H9 (cell line): ENCODE measurements around the gene KRTAP5-1. TPM values are rescaled to one million over a fixed set of nuclear protein-coding genes. Genes with fewer than 3 reads are reported as not detected.

ENCODE experiments used
- DNase-seq: peaks from one replicate; pipeline ENCODE4 v3.0.0-alpha.2; 2017
- H2AFZ ChIP-seq: one replicate; pipeline ENCODE4 v1.6.1; 2013; ENCODE audit warnings: mild to moderate bottlenecking, low read length, control low read depth, moderate library complexity
- H2AK5ac ChIP-seq: 2 replicates; pipeline ENCODE4 v1.6.1; 2013; ENCODE audit warnings: low read length, control low read depth, mixed read lengths; ENCODE audit not compliant: insufficient read length
- H2BK120ac ChIP-seq: one replicate; pipeline ENCODE4 v1.6.1; 2013; ENCODE audit warnings: low read depth, mild to moderate bottlenecking, low read length, control low read depth, inconsistent platforms; ENCODE audit not compliant: poor library complexity, severe bottlenecking
- H2BK12ac ChIP-seq: 2 replicates; pipeline ENCODE4 v1.6.1; 2013; ENCODE audit warnings: low read length, control low read depth, mixed read lengths, low read depth; ENCODE audit not compliant: insufficient read length
- H2BK15ac ChIP-seq: 2 replicates; pipeline ENCODE4 v1.6.1; 2013; ENCODE audit warnings: low read depth, low read length, control low read depth
- H2BK20ac ChIP-seq: one replicate; pipeline ENCODE4 v1.6.1; 2013; ENCODE audit warnings: low read depth, mild to moderate bottlenecking, low read length, control low read depth, inconsistent platforms; ENCODE audit not compliant: poor library complexity, severe bottlenecking
- H2BK5ac ChIP-seq: 2 replicates; pipeline ENCODE4 v1.6.1; 2013; ENCODE audit warnings: low read length, control low read depth, mixed read lengths; ENCODE audit not compliant: insufficient read length
- H3K14ac ChIP-seq: 2 replicates; pipeline ENCODE4 v1.6.1; 2013; ENCODE audit warnings: low read length, control low read depth; ENCODE audit not compliant: insufficient read depth
- H3K18ac ChIP-seq: 2 replicates; pipeline ENCODE4 v1.6.1; 2013; ENCODE audit warnings: low read depth, mild to moderate bottlenecking, mixed read lengths, low read length, control low read depth; ENCODE audit not compliant: insufficient read length
- H3K23ac ChIP-seq: 2 replicates; pipeline ENCODE4 v1.6.1; 2013; ENCODE audit warnings: low read length, control low read depth, mixed read lengths, low read depth; ENCODE audit not compliant: insufficient read length
- H3K23me2 ChIP-seq: 2 replicates; pipeline ENCODE4 v1.6.1; 2013; ENCODE audit warnings: low read depth, mild to moderate bottlenecking, mixed read lengths, low read length, control low read depth; ENCODE audit not compliant: insufficient read length, poor library complexity, severe bottlenecking
- H3K27ac ChIP-seq: 2 replicates; pipeline ENCODE4 v1.5.1; 2013; ENCODE audit warnings: low read length, control low read depth, mixed read lengths, low read depth; ENCODE audit not compliant: insufficient read length
- H3K27me3 ChIP-seq: 2 replicates; pipeline ENCODE4 v1.6.1; 2013; ENCODE audit warnings: low read length, control low read depth, inconsistent platforms; ENCODE audit not compliant: insufficient read depth
- H3K4ac ChIP-seq: 2 replicates; pipeline ENCODE4 v1.6.1; 2013; ENCODE audit warnings: low read depth, mild to moderate bottlenecking, control low read depth, inconsistent platforms, low read length, moderate library complexity
- H3K4me1 ChIP-seq: 2 replicates; pipeline ENCODE4 v1.6.1; 2013; ENCODE audit warnings: low read length, control low read depth, inconsistent platforms; ENCODE audit not compliant: insufficient read depth
- H3K4me2 ChIP-seq: 2 replicates; pipeline ENCODE4 v1.6.1; 2013; ENCODE audit warnings: low read length, control low read depth, mixed read lengths; ENCODE audit not compliant: insufficient read length, insufficient read depth
- H3K56ac ChIP-seq: 2 replicates; pipeline ENCODE4 v1.6.1; 2013; ENCODE audit warnings: low read depth, mild to moderate bottlenecking, mixed read lengths, low read length, control low read depth; ENCODE audit not compliant: insufficient read length
- H3K79me1 ChIP-seq: 2 replicates; pipeline ENCODE4 v1.6.1; 2013; ENCODE audit warnings: low read depth, mild to moderate bottlenecking, moderate library complexity, low read length, control low read depth, inconsistent platforms; ENCODE audit not compliant: insufficient read depth, poor library complexity, severe bottlenecking
- H3K79me2 ChIP-seq: 2 replicates; pipeline ENCODE4 v1.6.1; 2013; ENCODE audit warnings: low read length, control low read depth, inconsistent platforms; ENCODE audit not compliant: insufficient read depth
- H3K9ac ChIP-seq: 2 replicates; pipeline ENCODE4 v1.6.1; 2013; ENCODE audit warnings: low read length, control low read depth, mixed read lengths; ENCODE audit not compliant: insufficient read length; ENCODE audit errors: extremely low read depth
- H3K9me3 ChIP-seq: one replicate; pipeline ENCODE4 v1.6.1; 2013; ENCODE audit warnings: low read depth, low read length, inconsistent platforms; ENCODE audit not compliant: control insufficient read depth
- H3T11ph ChIP-seq: one replicate; pipeline ENCODE4 v1.6.1; 2013; ENCODE audit warnings: mild to moderate bottlenecking, low read length, control low read depth, inconsistent platforms
- H4K20me1 ChIP-seq: one replicate; pipeline ENCODE4 v1.6.1; 2013; ENCODE audit not compliant: control insufficient read depth, insufficient read length, insufficient read depth
- H4K5ac ChIP-seq: 2 replicates; pipeline ENCODE4 v1.6.1; 2013; ENCODE audit warnings: low read depth, mild to moderate bottlenecking, mixed read lengths, low read length, control low read depth; ENCODE audit not compliant: insufficient read length
- H4K8ac ChIP-seq: replicated peaks from 2 replicates; pipeline ENCODE4 v1.6.1; 2013; ENCODE audit warnings: low read length, control low read depth, mixed read lengths, low read depth; ENCODE audit not compliant: insufficient read length
- H4K91ac ChIP-seq: 2 replicates; pipeline ENCODE4 v1.6.1; 2013; ENCODE audit warnings: low read depth, mild to moderate bottlenecking, moderate library complexity, mixed read lengths, low read length, control low read depth; ENCODE audit not compliant: insufficient read length
- H3K27ac Mint-ChIP-seq, 3 experiments: 2 replicates in 2 of 3; 3 replicates in 1 of 3; pipeline ENCODE4 v1.8.0; 2020 to 2021; ENCODE audit warnings: mixed read lengths in 3 of 3, mild to moderate bottlenecking in 1 of 3, moderate library complexity in 1 of 3
- H3K27me3 Mint-ChIP-seq: 2 replicates; pipeline ENCODE4 v1.8.0; 2021; ENCODE audit warnings: low read depth, mild to moderate bottlenecking, moderate library complexity, mixed read lengths
- H3K36me3 Mint-ChIP-seq, 3 experiments: 2 replicates in 2 of 3; 3 replicates in 1 of 3; pipeline ENCODE4 v1.8.0; 2020 to 2021; ENCODE audit warnings: low read depth in 3 of 3, mixed read lengths in 3 of 3; ENCODE audit not compliant: insufficient read depth in 1 of 3
- H3K4me1 Mint-ChIP-seq, 2 experiments: 2 replicates each; pipeline ENCODE4 v1.8.0; 2020; ENCODE audit warnings: mixed read lengths in 2 of 2
- H3K4me3 Mint-ChIP-seq, 2 experiments: 2 replicates in 1 of 2; 3 replicates in 1 of 2; pipeline ENCODE4 v1.8.0; 2020 to 2021; ENCODE audit warnings: mild to moderate bottlenecking in 2 of 2, mixed read lengths in 2 of 2, moderate library complexity in 1 of 2
- H3K9me3 Mint-ChIP-seq, 2 experiments: 2 replicates in 1 of 2; 3 replicates in 1 of 2; pipeline ENCODE4 v1.8.0; 2020; ENCODE audit warnings: mild to moderate bottlenecking in 2 of 2, mixed read lengths in 2 of 2, moderate library complexity in 1 of 2
- WGBS: extraction: QIAGEN DNeasy Blood & Tissue Kit; methylation state at CpG from one replicate; pipeline ENCODE4 v1.1.7; 2013; ENCODE audit warnings: missing lambda C conversion rate, low lambda C conversion rate, mixed read lengths; ENCODE audit not compliant: insufficient read length; ENCODE audit errors: extremely low coverage; 5-methylcytosine and 5-hydroxymethylcytosine counted together
- total RNA-seq: library from RNA; stranded (reverse); gene quantifications from 2 replicates; pipeline ENCODE4 v1.2.1, GENCODE V29; 2021
- TF ChIP-seq, protein P1 (sequence below): fragments of 200-600 bp; sonication (generic); conservative IDR thresholded peaks from 3 replicates; pipeline ENCODE4 v1.8.0; 2021; ENCODE audit warnings: antibody characterized with exemption, mild to moderate bottlenecking

KRTAP5-1 gene
- total RNA-seq, 1 experiment from 2014 or later: not detected

DNA sequence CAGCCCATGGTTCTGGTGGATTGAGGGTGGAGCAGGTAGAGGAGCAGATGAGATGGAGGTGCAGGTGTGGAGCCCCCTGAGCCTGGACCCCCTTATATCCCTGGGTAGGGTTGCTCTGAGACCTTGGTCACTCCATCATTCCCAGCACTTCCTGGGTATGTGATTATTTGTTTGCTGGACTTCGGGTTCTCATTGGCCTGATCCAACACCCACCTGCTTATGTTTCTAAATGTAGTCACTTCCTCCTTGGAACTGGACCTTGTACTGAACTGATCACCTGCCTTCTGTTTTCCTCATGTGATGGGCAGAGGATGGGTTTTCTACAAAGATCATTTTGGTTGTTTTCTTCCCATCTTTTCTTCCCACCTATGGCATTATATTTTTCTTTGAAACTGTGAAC lies 37.0 kb upstream of the KRTAP5-1 start, which contains the start of gene KRTAP5-4:
TSS of gene KRTAP5-4 (minus strand) at position 53 of the 400 bp plus-strand sequence. CDS start at position 8, 45 bp downstream.
- Histone ChIP-seq H3K56ac (no peak within 1 kb of the TSS), H3K79me2 (no peaks in the 10 kb centered on the region), H3K27me3 (no peaks in the 10 kb centered on the region), H2BK15ac (no peak within 1 kb of the TSS), H3K14ac (no peak within 1 kb of the TSS), H2BK20ac (no peak within 1 kb of the TSS), H3K9ac (no peak within 1 kb of the TSS), H3K9me3 (no peaks in the 10 kb centered on the region), H3K4me1 (no peaks in the 10 kb centered on the region), H4K8ac (no peak within 1 kb of the TSS), H3K23me2 (no peaks in the 10 kb centered on the region), H2BK12ac (no peak within 1 kb of the TSS), H2BK5ac (no peak within 1 kb of the TSS), H3K27ac (no peak within 1 kb of the TSS), H3K79me1 (no peaks in the 10 kb centered on the region), H4K20me1 (no peaks in the 10 kb centered on the region), H3K18ac (no peak within 1 kb of the TSS), H4K91ac (no peak within 1 kb of the TSS), H3K4ac (no peak within 1 kb of the TSS), H4K5ac (no peak within 1 kb of the TSS), H3K23ac (no peak within 1 kb of the TSS), H2AFZ (no peak within 1 kb of the TSS), H3T11ph (no peak within 1 kb of the TSS), H2AK5ac (no peak within 1 kb of the TSS), H3K4me2 (no peak within 1 kb of the TSS), H2BK120ac (no peak within 1 kb of the TSS)
- no peak for DNase-seq
- WGBS: no CpG with 5 or more reads among the region's 1 CpG
- Mint-ChIP-seq H3K27me3 (peaks cover 61% of the 10 kb centered on the region), H3K9me3 (peaks cover 4 to 8% of the 10 kb centered on the region in 2 experiments), H3K27ac (no peak within 1 kb of the TSS; a peak in 1 of 7 replicates), H3K36me3 (0 out of 7 replicates have a peak, but pooled peaks cover 0 to 7% (median 0%) of the 10 kb centered on the region in 3 experiments), H3K4me3 (no peak within 1 kb of the TSS), H3K4me1 (peaks cover 0 to 5% of the 10 kb centered on the region in 2 experiments; a peak in 2 of 4 replicates)
- TF ChIP-seq, protein P1, sequence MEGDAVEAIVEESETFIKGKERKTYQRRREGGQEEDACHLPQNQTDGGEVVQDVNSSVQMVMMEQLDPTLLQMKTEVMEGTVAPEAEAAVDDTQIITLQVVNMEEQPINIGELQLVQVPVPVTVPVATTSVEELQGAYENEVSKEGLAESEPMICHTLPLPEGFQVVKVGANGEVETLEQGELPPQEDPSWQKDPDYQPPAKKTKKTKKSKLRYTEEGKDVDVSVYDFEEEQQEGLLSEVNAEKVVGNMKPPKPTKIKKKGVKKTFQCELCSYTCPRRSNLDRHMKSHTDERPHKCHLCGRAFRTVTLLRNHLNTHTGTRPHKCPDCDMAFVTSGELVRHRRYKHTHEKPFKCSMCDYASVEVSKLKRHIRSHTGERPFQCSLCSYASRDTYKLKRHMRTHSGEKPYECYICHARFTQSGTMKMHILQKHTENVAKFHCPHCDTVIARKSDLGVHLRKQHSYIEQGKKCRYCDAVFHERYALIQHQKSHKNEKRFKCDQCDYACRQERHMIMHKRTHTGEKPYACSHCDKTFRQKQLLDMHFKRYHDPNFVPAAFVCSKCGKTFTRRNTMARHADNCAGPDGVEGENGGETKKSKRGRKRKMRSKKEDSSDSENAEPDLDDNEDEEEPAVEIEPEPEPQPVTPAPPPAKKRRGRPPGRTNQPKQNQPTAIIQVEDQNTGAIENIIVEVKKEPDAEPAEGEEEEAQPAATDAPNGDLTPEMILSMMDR: no peak
